Tibial nerve (tissue), 4 donors: ENCODE results near the gene WDR83. TPM values are rescaled to one million over a fixed set of nuclear protein-coding genes. Genes with fewer than 3 reads are reported as not detected.

Source experiments
- DNase-seq, 2 donors: peaks; one replicate each; pipeline ENCODE4 v3.0.0-alpha.2; 2019; ENCODE audit warnings: low spot score in 2 of 2
- H3K27ac ChIP-seq, 4 donors: fragments of 200-600 bp; sonication (generic) in 3 of 4; one replicate each; pipeline ENCODE4 v1.5.1; 2017 to 2019; ENCODE audit warnings: mild to moderate bottlenecking in 1 of 4
- H3K27me3 ChIP-seq, 2 donors: fragments of 200-600 bp; sonication (generic) in 1 of 2; one replicate each; pipeline versions ENCODE4 v1.5.1 to v1.6.0; 2017 to 2019
- H3K36me3 ChIP-seq, 3 donors: fragments of 200-600 bp; sonication (generic); one replicate each; pipeline ENCODE4 v1.5.1; 2018 to 2019
- H3K4me1 ChIP-seq, 4 donors: fragments of 200-600 bp; sonication (generic) in 3 of 4; one replicate each; pipeline ENCODE4 v1.5.1; 2017 to 2019
- H3K4me3 ChIP-seq, 4 donors: fragments of 200-600 bp; sonication (generic) in 3 of 4; one replicate each; pipeline ENCODE4 v1.5.1; 2017 to 2019; ENCODE audit warnings: mild to moderate bottlenecking in 1 of 4, moderate library complexity in 1 of 4
- H3K9me3 ChIP-seq, 4 donors: fragments of 200-600 bp; sonication (generic) in 3 of 4; one replicate each; pipeline ENCODE4 v1.5.1; 2017 to 2019
- CTCF ChIP-seq, 5 experiments: fragments of 200-600 bp in 3 of 5; fragments of 450-650 bp in 2 of 5; sonication (generic) in 3 of 5; IDR thresholded peaks; one replicate each; pipeline ENCODE4 v1.5.1; 2016 to 2019; ENCODE audit warnings: antibody characterized with exemption in 5 of 5, mild to moderate bottlenecking in 3 of 5, moderate library complexity in 2 of 5
- EP300 ChIP-seq, 2 donors: sonication (generic); formaldehyde crosslinking; IDR thresholded peaks; one replicate each; pipeline ENCODE4 v1.6.1; 2017; ENCODE audit warnings: antibody characterized with exemption in 2 of 2, mild to moderate bottlenecking in 1 of 2
- POLR2A ChIP-seq, 2 donors: fragments of 450-650 bp; IDR thresholded peaks; one replicate each; pipeline ENCODE4 v1.6.1; 2017; ENCODE audit warnings: antibody characterized with exemption in 2 of 2, mild to moderate bottlenecking in 2 of 2, moderate library complexity in 2 of 2
- WGBS, 2 donors: methylation state at CpG; one replicate each; pipeline ENCODE4 v1.1.5; 2018; 5-methylcytosine and 5-hydroxymethylcytosine counted together
- small RNA-seq: library from RNA; depleted of rRNA; stranded (forward); fragments of <200 nt; gene quantifications from one replicate; pipeline ENCODE3, GENCODE V24; 2016
- total RNA-seq, 4 donors: library from RNA; depleted of rRNA; stranded (reverse); fragments of >200 nt; gene quantifications; one replicate each; pipeline ENCODE4 v1.1.0, GENCODE V29; 2016

WDR83 gene
- total RNA-seq, 4 donors from 2014 or later = 7.9 to 19.8 (median 16.8) TPM

- Histone ChIP-seq H3K27me3 (no peaks in the 10 kb centered on the region), H3K4me1 (peaks cover 0 to 54% (median 31%) of the 10 kb centered on the region in 4 donors), H3K27ac (peak overlapping the region; percentile 89 to 97 (median 94)), H3K4me3 (peak overlapping the region; percentile 68 to 93 (median 79)), H3K9me3 (no peaks in the 10 kb centered on the region), H3K36me3 (peaks cover 0 to 27% (median 0%) of the 10 kb centered on the region in 3 donors)
- TF ChIP-seq POLR2A (IDR thresholded peaks at IDR 0.05) = no peak
- no peak for TF ChIP-seq CTCF (IDR thresholded peaks at IDR 0.05)
- TF ChIP-seq EP300 (IDR thresholded peaks at IDR 0.05) = no peak
- WGBS, 2 donors = 1 to 2% methylated on average over 7 of the region's 7 CpGs
- no peak for DNase-seq
Observed at GRCh38 chr19:12723381-12723640, 56.7 kb downstream of the WDR83 start.

- Histone ChIP-seq H3K27ac (peak within 1 kb of the TSS; percentile 89 to 97 (median 94)), H3K36me3 (peaks cover 0 to 27% (median 0%) of the 10 kb centered on the region in 3 donors), H3K9me3 (no peaks in the 10 kb centered on the region), H3K27me3 (no peaks in the 10 kb centered on the region), H3K4me1 (peaks cover 0 to 50% (median 31%) of the 10 kb centered on the region in 4 donors), H3K4me3 (peak within 1 kb of the TSS; percentile 68 to 93 (median 79))
- peak in 1 of 2 donors; percentile 40 for DNase-seq
- peak in 1 of 2 donors; percentile 15 for TF ChIP-seq EP300 (IDR thresholded peaks at IDR 0.05)
- no peak for TF ChIP-seq CTCF (IDR thresholded peaks at IDR 0.05)
- WGBS, 2 donors = 3% methylated on average over 28 of the region's 28 CpGs
Observed at GRCh38 chr19:12723641-12724426, 57.2 kb downstream of the WDR83 start, which contains the start of gene TNPO2. Gene TNPO2, minus strand, starts transcription at chr19:12723932. Its CDS starts 2,955 bp downstream, at chr19:12720977.

Small RNA genes lying within 50 kb of the gene (small RNA-seq; reads per million reads assigned to genes)
- 280 reads per million, percentile 97 among the genes with 10 or more reads in this experiment for gene SNORD41

Other genes with a start within 250 kb of the WDR83 start
- 1 to 10 TPM; 2.8 to 4.5 (median 3.7) TPM for gene ZNF443, start 225.8 kb upstream of the WDR83 start, total RNA-seq
- gene ZNF709, start 182.0 kb upstream of the WDR83 start, total RNA-seq = 1 to 10 TPM; 2.9 to 4.8 (median 4.5) TPM
- 10 to 100 TPM; 12.0 to 20.6 (median 14.7) TPM for gene ZNF564, start 115.3 kb upstream of the WDR83 start, total RNA-seq
- gene ZNF490, start 56.0 kb upstream of the WDR83 start, total RNA-seq = 1 to 10 TPM; 3.1 to 6.7 (median 4.8) TPM
- 10 to 100 TPM; 36.1 to 38.7 (median 37.6) TPM for gene ZNF791, start 55.9 kb upstream of the WDR83 start, total RNA-seq
- 10 to 100 TPM; 48.5 to 89.4 (median 58.5) TPM for gene MAN2B1, start 65 bp upstream of the WDR83 start, total RNA-seq
- 100 to 1,000 TPM; 117 to 180 (median 160) TPM for gene DHPS, start 15.1 kb downstream of the WDR83 start, total RNA-seq
- gene GNG14, start 21.2 kb downstream of the WDR83 start, total RNA-seq = not detected
- gene FBXW9, start 29.8 kb downstream of the WDR83 start, total RNA-seq = 1 to 10 TPM; 1.2 to 7.5 (median 5.7) TPM
- gene TNPO2, start 57.1 kb downstream of the WDR83 start, total RNA-seq = 100 to 1,000 TPM in 1 of 4 donors, 10 to 100 TPM in 3; 56.1 to 120 (median 77.6) TPM
- 100 to 1,000 TPM; 328 to 649 (median 501) TPM for gene TRIR, start 67.9 kb downstream of the WDR83 start, total RNA-seq
- 10 to 100 TPM; 22.6 to 40.4 (median 36.3) TPM for gene GET3, start 70.7 kb downstream of the WDR83 start, total RNA-seq
- under 1 TPM in 1 of 4 donors, not detected in 3; 0.21 TPM for gene BEST2, start 85.0 kb downstream of the WDR83 start, total RNA-seq
- gene HOOK2, start 108.7 kb downstream of the WDR83 start, total RNA-seq = 100 to 1,000 TPM in 1 of 4 donors, 10 to 100 TPM in 3; 27.3 to 109 (median 50.2) TPM
- gene JUNB, start 124.7 kb downstream of the WDR83 start, total RNA-seq = 100 to 1,000 TPM; 421 to 676 (median 613) TPM
- 100 to 1,000 TPM; 129 to 182 (median 163) TPM for gene PRDX2, start 135.0 kb downstream of the WDR83 start, total RNA-seq
- 1 to 10 TPM in 1 of 4 donors, not detected in 3; 4.8 TPM for gene THSD8, start 135.3 kb downstream of the WDR83 start, total RNA-seq
- gene RNASEH2A, start 139.8 kb downstream of the WDR83 start, total RNA-seq = 1 to 10 TPM; 5.4 to 8.6 (median 6.7) TPM
- gene RTBDN, start 167.8 kb downstream of the WDR83 start, total RNA-seq = not detected
- gene MAST1, start 171.7 kb downstream of the WDR83 start, total RNA-seq = not detected
- gene DNASE2, start 214.6 kb downstream of the WDR83 start, total RNA-seq = 10 to 100 TPM; 38.1 to 59.0 (median 44.2) TPM
- gene KLF1, start 220.4 kb downstream of the WDR83 start, total RNA-seq = not detected
- gene GCDH, start 224.4 kb downstream of the WDR83 start, total RNA-seq = 10 to 100 TPM; 50.4 to 68.0 (median 64.6) TPM